Liver (tissue), 9 donors: Measurements from ENCODE around the gene HMHB1. TPM values are rescaled to one million over a fixed set of nuclear protein-coding genes. Genes with fewer than 3 reads are reported as not detected.
"Not testable (repeated sequence)": the region's sequence is repeated elsewhere in the genome, so short reads cannot be mapped to it uniquely, and the experiment has no call there.

Source experiments
- DNase-seq: peaks from one replicate; pipeline ENCODE4 v3.0.0-alpha.2; 2017; ENCODE audit warnings: low spot score
- H3K27ac ChIP-seq, 2 donors: one replicate each; pipeline ENCODE4 v1.7.0; 2013; ENCODE audit warnings: inconsistent platforms in 2 of 2, low read length in 2 of 2, control low read depth in 1 of 2, low read depth in 1 of 2, mild to moderate bottlenecking in 1 of 2
- H3K27me3 ChIP-seq, 4 donors: one replicate each; pipeline versions ENCODE4 v1.6.1 to v1.7.0; 2013; ENCODE audit warnings: low read length in 3 of 4, inconsistent platforms in 1 of 4, mild to moderate bottlenecking in 1 of 4, moderate library complexity in 1 of 4; ENCODE audit not compliant: control insufficient read depth in 4 of 4, insufficient read depth in 4 of 4
- H3K36me3 ChIP-seq, 4 donors: one replicate each; pipeline versions ENCODE4 v1.6.1 to v1.7.0; 2013; ENCODE audit warnings: low read length in 3 of 4, mild to moderate bottlenecking in 3 of 4, low read depth in 1 of 4, moderate library complexity in 1 of 4; ENCODE audit not compliant: control insufficient read depth in 4 of 4, insufficient read depth in 3 of 4
- H3K4me1 ChIP-seq, 4 donors: one replicate each; pipeline versions ENCODE4 v1.6.1 to v1.7.0; 2013; ENCODE audit warnings: low read length in 3 of 4, mild to moderate bottlenecking in 3 of 4, moderate library complexity in 1 of 4; ENCODE audit not compliant: control insufficient read depth in 4 of 4, insufficient read depth in 4 of 4
- H3K4me3 ChIP-seq, 3 donors: one replicate each; pipeline versions ENCODE4 v1.6.1 to v1.7.0; 2013; ENCODE audit warnings: low read length in 3 of 3, control low read depth in 1 of 3, low read depth in 1 of 3, mild to moderate bottlenecking in 1 of 3
- H3K9ac ChIP-seq, 2 donors: one replicate each; pipeline ENCODE4 v1.7.0; 2013; ENCODE audit warnings: low read length in 2 of 2, mild to moderate bottlenecking in 2 of 2, moderate library complexity in 2 of 2, control low read depth in 1 of 2, low read depth in 1 of 2
- H3K9me3 ChIP-seq, 4 donors: one replicate each; pipeline versions ENCODE4 v1.6.1 to v1.7.0; 2013; ENCODE audit warnings: low read length in 3 of 4; ENCODE audit not compliant: control insufficient read depth in 4 of 4
- ATF3 ChIP-seq: IDR thresholded peaks from 2 replicates; pipeline ENCODE4 v1.6.1; 2016; ENCODE audit warnings: antibody characterized with exemption
- CTCF ChIP-seq: fragments of 150-350 bp; IDR thresholded peaks from 2 replicates; pipeline ENCODE4 v1.5.1; 2017; ENCODE audit warnings: improper control_type of control experiment, low read depth, low read length; ENCODE audit not compliant: missing input control
- EGR1 ChIP-seq, 2 donors: IDR thresholded peaks; 2 replicates each; pipeline ENCODE4 v1.6.1; 2016 to 2018; ENCODE audit warnings: antibody characterized with exemption in 2 of 2, low read depth in 2 of 2
- FOXA1 ChIP-seq: IDR thresholded peaks from 2 replicates; pipeline ENCODE4 v1.6.1; 2016; ENCODE audit warnings: antibody characterized with exemption
- FOXA2 ChIP-seq: IDR thresholded peaks from 2 replicates; pipeline ENCODE4 v1.6.1; 2016; ENCODE audit warnings: antibody characterized with exemption
- HNF4A ChIP-seq, 2 donors: conservative IDR thresholded peaks; 2 replicates each; pipeline ENCODE4 v1.6.1; 2016; ENCODE audit warnings: antibody characterized with exemption in 2 of 2, mild to moderate bottlenecking in 2 of 2
- HNF4G ChIP-seq: IDR thresholded peaks from 2 replicates; pipeline ENCODE4 v1.6.1; 2016; ENCODE audit warnings: antibody characterized with exemption
- JUND ChIP-seq, 2 donors: IDR thresholded peaks; 2 replicates each; pipeline ENCODE4 v1.6.1; 2016; ENCODE audit warnings: antibody characterized with exemption in 2 of 2
- NR2F2 ChIP-seq: IDR thresholded peaks from 2 replicates; pipeline ENCODE4 v1.6.1; 2016; ENCODE audit warnings: antibody characterized with exemption
- RAD21 ChIP-seq, 2 donors: IDR thresholded peaks; 2 replicates each; pipeline ENCODE4 v1.6.1; 2016; ENCODE audit warnings: antibody characterized with exemption in 2 of 2, mild to moderate bottlenecking in 2 of 2
- RXRA ChIP-seq, 2 donors: IDR thresholded peaks; 2 replicates each; pipeline ENCODE4 v1.6.1; 2017 to 2018; ENCODE audit warnings: antibody characterized with exemption in 2 of 2, mild to moderate bottlenecking in 1 of 2
- SP1 ChIP-seq: IDR thresholded peaks from 2 replicates; pipeline ENCODE4 v1.6.1; 2018; ENCODE audit warnings: antibody characterized with exemption, mild to moderate bottlenecking
- TAF1 ChIP-seq: conservative IDR thresholded peaks from 2 replicates; pipeline ENCODE4 v1.6.1; 2016; ENCODE audit warnings: antibody characterized with exemption, mild to moderate bottlenecking
- YY1 ChIP-seq: IDR thresholded peaks from 2 replicates; pipeline ENCODE4 v1.6.1; 2016; ENCODE audit warnings: antibody characterized with exemption, mild to moderate bottlenecking
- ZBTB33 ChIP-seq: IDR thresholded peaks from 2 replicates; pipeline ENCODE4 v1.6.1; 2016; ENCODE audit warnings: antibody characterized with exemption
- WGBS: extraction: QIAGEN DNeasy Blood & Tissue Kit; methylation state at CpG from one replicate; pipeline ENCODE4 v1.1.7; 2013; 5-methylcytosine and 5-hydroxymethylcytosine counted together
- polyA plus RNA-seq, 2 donors: library from polyadenylated mRNA; stranded (reverse) in 1 of 2; unstranded in 1 of 2; fragments of 200-250 nt in 1 of 2; fragments of >200 nt in 1 of 2; fragmentation: Nextera tagmentation in 1 of 2; extraction: Ambion mirVana in 1 of 2; gene quantifications; one replicate each; pipeline versions ENCODE4 v1.2.1 to v1.2.3, GENCODE V29; 2013 to 2015
- total RNA-seq, 2 donors: library from RNA; depleted of rRNA; stranded (reverse); fragments of >200 nt; gene quantifications; one replicate each; pipeline ENCODE4 v1.2.3, GENCODE V29; 2014
- donor health status: healthy.
- donor health status: healthy.
- donor health status: healthy.
- donor health status: healthy.
- donor health status: healthy.

The HMHB1 gene
- total and polyA plus RNA-seq, 4 donors = not detected

GRCh38 chr5:143805861-143806260 lies 6.1 kb upstream of the HMHB1 start:
- WGBS = 87% methylated on average over 2 of the region's 2 CpGs
- H3K9ac ChIP-seq = no peak overlapping the region
- no peak overlapping the region for H3K4me3 ChIP-seq

GRCh38 chr5:143806579-143806978 lies 5.4 kb upstream of the HMHB1 start:
- H3K27me3 ChIP-seq = no peaks in the 10 kb centered on the region
- H3K36me3 ChIP-seq = no peaks in the 10 kb centered on the region
- H3K4me1 ChIP-seq = no peaks in the 10 kb centered on the region
- H3K9ac ChIP-seq = no peak overlapping the region
- DNase-seq = no peak
- 66% methylated on average over 2 of the region's 2 CpGs for WGBS
- no peak overlapping the region for H3K4me3 ChIP-seq
- H3K9me3 ChIP-seq = no peaks in the 10 kb centered on the region
- TF ChIP-seq NR2F2 = no peak
- no peak for TF ChIP-seq ATF3
- no peak for TF ChIP-seq SP1
- TF ChIP-seq RXRA (IDR thresholded peaks at IDR 0.05) = no peak
- TF ChIP-seq FOXA1 = no peak
- no peak for TF ChIP-seq EGR1 (IDR thresholded peaks at IDR 0.05; ENCODE audit: low read depth in 2 of 2)
- no peak for TF ChIP-seq TAF1
- H3K27ac ChIP-seq = no peak overlapping the region

More at GRCh38 chr5:143805861-143806260, 6.1 kb upstream of the HMHB1 start:
- Histone ChIP-seq H3K9me3 (no peaks in the 10 kb centered on the region), H3K36me3 (no peaks in the 10 kb centered on the region), H3K4me1 (no peaks in the 10 kb centered on the region), H3K27me3 (no peaks in the 10 kb centered on the region), H3K27ac (no peak overlapping the region)
- no peak for DNase-seq
- TF ChIP-seq NR2F2 (no peak), SP1 (no peak), RXRA (IDR thresholded peaks at IDR 0.05) (no peak), HNF4G (no peak), YY1 (no peak), CTCF (no peak), ATF3 (no peak), HNF4A (conservative IDR thresholded peaks at IDR 0.05) (no peak), FOXA2 (no peak), TAF1 (no peak), FOXA1 (no peak), JUND (IDR thresholded peaks at IDR 0.05) (no peak), EGR1 (IDR thresholded peaks at IDR 0.05; ENCODE audit: low read depth in 2 of 2) (no peak), RAD21 (IDR thresholded peaks at IDR 0.05) (no peak), ZBTB33 (no peak)

- no peak for DNase-seq
- H3K4me3 ChIP-seq = no peak overlapping the region
- H3K9me3 ChIP-seq = no peaks in the 10 kb centered on the region
- no peaks in the 10 kb centered on the region for H3K4me1 ChIP-seq
- no peak for TF ChIP-seq NR2F2
- TF ChIP-seq RXRA (IDR thresholded peaks at IDR 0.05) = no peak
- TF ChIP-seq FOXA1 = no peak
- no peak for TF ChIP-seq TAF1
- TF ChIP-seq HNF4A (conservative IDR thresholded peaks at IDR 0.05) = no peak
- no peak for TF ChIP-seq SP1
- TF ChIP-seq ZBTB33 = no peak
- TF ChIP-seq CTCF = no peak
- no peak for TF ChIP-seq RAD21 (IDR thresholded peaks at IDR 0.05)
- H3K36me3 ChIP-seq = no peaks in the 10 kb centered on the region
- H3K27me3 ChIP-seq = no peaks in the 10 kb centered on the region
- WGBS = 94% methylated on average over 1 of the region's 1 CpG
- H3K9ac ChIP-seq = no peak overlapping the region
- no peak overlapping the region for H3K27ac ChIP-seq
Observed at GRCh38 chr5:143807401-143807800, 4.6 kb upstream of the HMHB1 start.

GRCh38 chr5:143816370-143816769 lies 4.4 kb downstream of the HMHB1 start:
- 96% methylated on average over 4 of the region's 4 CpGs for WGBS
- H3K9ac ChIP-seq = not testable (repeated sequence)

More at GRCh38 chr5:143816370-143816769, 4.4 kb downstream of the HMHB1 start:
- DNase-seq, H3K27me3 ChIP-seq, H3K4me1 ChIP-seq, H3K36me3 ChIP-seq, H3K9me3 ChIP-seq, H3K4me3 ChIP-seq, H3K27ac ChIP-seq: not testable (repeated sequence)
